Retinal pigment epithelial cell (primary cell): ENCODE measurements around the gene HEPH.

ENCODE experiments used
- DNase-seq: peaks from one replicate; pipeline ENCODE4 v3.0.0-alpha.2; 2010; ENCODE audit warnings: low read depth
- H3K4me3 ChIP-seq: 2 replicates; pipeline ENCODE4 v1.5.1; 2011; ENCODE audit warnings: mild to moderate bottlenecking, low read length, control low read depth, moderate library complexity
- TF ChIP-seq, protein P1 (sequence below): conservative IDR thresholded peaks from 2 replicates; pipeline ENCODE4 v1.5.1; 2011; ENCODE audit warnings: low read depth, low read length, control low read depth, inconsistent platforms

HEPH gene

DNA sequence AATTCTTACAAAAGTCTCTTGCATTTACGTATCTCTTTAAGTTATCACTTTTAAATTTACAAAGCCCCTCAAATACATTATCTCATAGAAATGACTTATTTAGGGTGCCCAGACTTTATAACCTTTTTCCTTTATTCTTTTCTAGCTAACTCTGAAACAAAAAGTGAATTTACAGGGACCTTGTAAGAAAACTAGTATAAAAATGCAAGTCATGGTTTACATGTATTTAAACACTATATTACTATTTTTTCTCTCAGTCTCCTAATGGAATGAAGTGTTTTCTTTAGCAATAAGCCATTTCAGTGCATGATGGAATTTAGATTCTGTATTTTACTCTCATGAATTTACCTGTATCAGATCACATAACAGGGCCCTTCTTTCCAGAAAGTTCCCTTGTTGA, 14.5 kb upstream of the HEPH start:
- no peak for DNase-seq
- TF ChIP-seq, protein P1, sequence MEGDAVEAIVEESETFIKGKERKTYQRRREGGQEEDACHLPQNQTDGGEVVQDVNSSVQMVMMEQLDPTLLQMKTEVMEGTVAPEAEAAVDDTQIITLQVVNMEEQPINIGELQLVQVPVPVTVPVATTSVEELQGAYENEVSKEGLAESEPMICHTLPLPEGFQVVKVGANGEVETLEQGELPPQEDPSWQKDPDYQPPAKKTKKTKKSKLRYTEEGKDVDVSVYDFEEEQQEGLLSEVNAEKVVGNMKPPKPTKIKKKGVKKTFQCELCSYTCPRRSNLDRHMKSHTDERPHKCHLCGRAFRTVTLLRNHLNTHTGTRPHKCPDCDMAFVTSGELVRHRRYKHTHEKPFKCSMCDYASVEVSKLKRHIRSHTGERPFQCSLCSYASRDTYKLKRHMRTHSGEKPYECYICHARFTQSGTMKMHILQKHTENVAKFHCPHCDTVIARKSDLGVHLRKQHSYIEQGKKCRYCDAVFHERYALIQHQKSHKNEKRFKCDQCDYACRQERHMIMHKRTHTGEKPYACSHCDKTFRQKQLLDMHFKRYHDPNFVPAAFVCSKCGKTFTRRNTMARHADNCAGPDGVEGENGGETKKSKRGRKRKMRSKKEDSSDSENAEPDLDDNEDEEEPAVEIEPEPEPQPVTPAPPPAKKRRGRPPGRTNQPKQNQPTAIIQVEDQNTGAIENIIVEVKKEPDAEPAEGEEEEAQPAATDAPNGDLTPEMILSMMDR, result no peak
- H3K4me3 ChIP-seq, result no peak overlapping the region

DNA sequence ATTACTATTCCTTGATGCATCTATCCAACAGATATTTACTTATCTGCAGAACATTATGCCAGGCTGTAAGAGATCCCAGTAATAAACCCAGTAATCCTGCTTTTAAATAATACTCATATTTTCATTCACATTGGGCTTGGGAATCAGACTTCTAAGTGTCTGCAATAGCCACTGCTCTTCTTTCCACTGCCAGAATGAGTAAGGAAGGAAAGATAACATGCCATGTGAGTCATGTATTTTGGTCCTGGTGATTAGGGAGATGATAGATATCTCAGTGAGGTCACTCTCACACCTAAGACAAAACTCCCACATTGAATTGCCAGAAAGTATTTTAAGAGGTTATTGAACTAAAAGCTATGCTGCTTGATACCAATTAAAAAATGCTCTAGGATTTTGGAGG, 13.9 kb upstream of the HEPH start:
- DNase-seq, result no peak
- TF ChIP-seq, protein P1, result no peak
- H3K4me3 ChIP-seq, result no peak overlapping the region

DNA sequence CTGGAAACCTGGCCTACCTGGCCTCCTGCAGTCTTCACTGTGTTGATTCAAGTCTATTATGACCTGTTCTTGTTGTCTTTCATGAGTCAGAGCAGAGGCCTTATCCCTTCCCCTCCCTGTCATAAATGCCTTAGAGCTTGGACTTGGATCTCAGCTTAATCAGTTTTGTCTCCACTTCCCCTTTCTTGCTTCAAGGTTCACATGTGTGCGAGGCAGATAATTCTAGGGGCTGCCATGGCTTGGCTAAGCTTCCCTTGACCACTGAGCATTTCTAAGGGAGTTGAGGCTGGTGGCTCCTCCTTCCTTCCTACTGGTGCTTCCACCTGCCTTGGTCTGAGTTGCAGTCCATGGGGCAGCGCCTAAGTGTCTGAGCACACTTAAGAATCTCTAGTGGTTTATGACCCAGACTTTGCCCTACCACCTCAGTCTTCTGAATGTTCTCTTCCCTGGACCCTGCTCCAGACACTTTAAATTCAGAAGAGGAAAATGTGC, 1.7 kb upstream of the HEPH start:
- DNase-seq, result no peak
- no peak overlapping the region for H3K4me3 ChIP-seq
- TF ChIP-seq, protein P1, result no peak

DNA sequence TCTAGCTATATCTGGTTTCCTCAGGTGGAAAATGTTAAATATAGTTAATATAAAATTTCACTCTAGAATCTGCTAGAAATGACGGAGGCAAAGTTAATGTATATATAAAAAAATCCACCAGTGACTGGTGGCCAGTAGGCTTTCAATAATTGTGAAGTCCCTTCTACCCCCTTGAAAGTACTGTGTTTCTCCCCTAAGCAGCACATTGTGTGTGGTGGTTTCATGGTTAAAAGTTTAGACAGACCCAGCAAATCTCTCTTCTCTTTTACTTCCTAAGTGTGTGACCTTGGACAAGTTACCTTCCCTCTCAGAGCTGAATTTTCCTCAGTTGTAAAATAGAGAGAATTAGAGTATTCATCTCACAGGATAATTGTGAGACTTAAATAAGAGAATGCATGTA, 600 bp upstream of the HEPH start:
- TF ChIP-seq, protein P1, result no peak
- no peak overlapping the region for H3K4me3 ChIP-seq
- DNase-seq, result no peak

DNA sequence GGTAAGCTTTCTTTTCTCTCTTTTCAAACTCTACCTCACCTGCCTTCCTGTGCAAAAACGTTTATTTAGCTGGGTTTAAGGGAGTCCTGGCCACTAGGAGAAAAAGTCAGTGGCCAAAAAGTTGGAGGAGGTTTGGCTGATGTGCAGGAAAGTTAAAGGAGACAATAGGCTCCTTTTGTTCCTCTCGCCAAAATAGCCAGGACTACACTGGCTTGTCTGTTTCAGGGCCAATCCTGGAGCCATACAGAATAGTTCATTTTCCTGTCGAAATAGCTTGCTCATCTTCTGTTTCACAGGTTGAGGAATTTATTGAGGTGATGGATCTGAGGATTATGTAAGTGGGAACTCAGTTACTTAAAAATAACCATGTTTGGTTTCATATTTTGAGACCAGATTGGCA, 423 bp downstream of the HEPH start:
- TF ChIP-seq, protein P1, result no peak
- peak overlapping the region; percentile 32 for H3K4me3 ChIP-seq
- DNase-seq, result no peak

DNA sequence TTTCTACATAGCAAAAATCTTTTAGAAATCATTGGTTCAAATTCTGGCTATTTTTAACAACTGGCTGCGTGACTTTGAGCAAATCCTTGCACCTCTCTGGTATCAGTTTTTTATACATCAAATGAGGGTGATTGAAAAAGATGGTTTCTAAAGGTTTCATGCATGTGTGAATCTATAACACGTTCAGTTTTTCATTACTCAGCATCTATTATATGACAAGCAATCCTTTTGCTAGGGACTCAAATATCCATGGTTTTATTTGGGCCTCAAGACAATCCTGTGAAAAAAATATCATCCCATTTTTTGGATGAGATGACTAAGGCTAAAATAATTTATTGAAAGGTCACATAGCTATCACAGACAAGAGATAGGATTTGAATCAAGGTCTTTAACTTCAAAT, 884 bp downstream of the HEPH start:
- DNase-seq, result no peak
- TF ChIP-seq, protein P1, result no peak
- H3K4me3 ChIP-seq, result no peak overlapping the region

DNA sequence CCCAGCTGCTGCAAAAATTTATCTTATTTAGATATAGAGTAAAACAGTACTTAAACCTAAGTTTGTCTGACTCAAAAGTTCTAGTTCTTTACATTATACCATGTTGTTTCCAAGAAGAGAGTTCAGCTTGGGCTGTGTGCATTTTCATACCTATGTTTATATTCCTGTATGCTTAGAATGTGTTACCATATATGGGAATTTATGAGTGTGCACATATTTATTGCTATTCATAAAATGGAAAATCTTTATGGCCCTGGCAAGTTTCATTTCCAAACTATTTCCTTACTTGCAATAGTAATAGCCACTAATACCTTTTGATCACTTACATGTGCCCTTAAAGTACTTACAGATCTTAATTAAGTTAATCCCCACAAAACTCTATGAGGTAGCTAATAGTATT, 2.6 kb downstream of the HEPH start:
- no peak for DNase-seq
- TF ChIP-seq, protein P1, result no peak
- H3K4me3 ChIP-seq, result no peak overlapping the region
